Hypothalamus (tissue), 51 donors: ENCODE data around the gene LGALS9B.
"Not testable (repeated sequence)": the region's sequence is repeated elsewhere in the genome, so short reads cannot be mapped to it uniquely, and the experiment has no call there.

Experiments used
- DNase-seq, 51 donors: peaks; one replicate each; lab custom pipeline; 2025; lab: John Stamatoyannopoulos, UW

The LGALS9B gene

GRCh38 chr17:20417492-20418080, 49.8 kb downstream of the LGALS9B start:
- not testable (repeated sequence) for DNase-seq

- not testable (repeated sequence) for DNase-seq
These were observed 50.9 kb downstream of the LGALS9B start for GRCh38 chr17:20416381-20416911.

GRCh38 chr17:20415479-20415878, 51.9 kb downstream of the LGALS9B start:
- not testable (repeated sequence) for DNase-seq

DNA sequence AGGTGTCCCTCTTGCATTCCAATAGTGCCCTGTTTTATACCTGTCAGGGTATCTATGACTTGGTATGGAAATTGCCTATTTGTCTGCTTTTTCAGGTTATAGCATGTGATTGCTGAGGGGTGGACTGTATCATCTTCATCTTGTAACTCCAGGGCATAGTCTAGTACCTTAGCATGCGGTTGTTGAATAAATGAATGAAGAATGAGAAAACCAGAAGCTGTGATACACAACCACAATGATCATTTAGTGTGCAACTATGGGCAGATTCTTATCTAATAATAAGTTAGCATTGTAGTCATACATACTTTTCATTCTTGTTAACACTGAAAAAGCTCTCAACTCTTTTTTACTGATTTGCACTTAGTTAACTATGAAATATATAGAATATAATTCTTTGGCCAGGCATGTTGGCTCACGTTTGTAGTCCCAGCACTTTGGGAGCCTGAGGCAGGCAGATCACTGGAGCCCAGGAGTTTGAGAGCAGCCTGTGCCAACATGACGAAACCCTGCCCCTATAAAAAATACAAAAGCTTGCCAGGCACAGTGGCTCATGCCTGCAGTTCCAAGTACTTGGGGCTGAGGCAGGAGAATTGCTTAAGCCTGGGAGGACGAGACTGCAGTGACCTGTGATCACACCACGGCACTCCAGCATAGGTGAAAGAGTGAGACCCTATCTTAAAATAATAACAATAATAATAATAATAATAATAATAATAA, 65.9 kb downstream of the LGALS9B start:
- not testable (repeated sequence) for DNase-seq

- not testable (repeated sequence) for DNase-seq
These were observed 66.6 kb downstream of the LGALS9B start for GRCh38 chr17:20400559-20401305.
